AG09309 (cell line): ENCODE measurements around the gene ARHGAP26.

Experiments used
- DNase-seq: peaks from one replicate; pipeline ENCODE4 v3.0.0-alpha.2; 2010; ENCODE audit warnings: low read depth
- H3K4me3 ChIP-seq: 2 replicates; pipeline ENCODE4 v1.5.1; 2011; ENCODE audit warnings: mild to moderate bottlenecking, low read depth, low read length, moderate library complexity; ENCODE audit not compliant: control insufficient read depth
- TF ChIP-seq, protein P1 (sequence below): IDR thresholded peaks from 2 replicates; pipeline ENCODE4 v1.5.1; 2011; ENCODE audit warnings: mild to moderate bottlenecking, low read depth, low read length, inconsistent platforms; ENCODE audit not compliant: insufficient read depth, control insufficient read depth; ENCODE audit errors: missing control alignments

Gene ARHGAP26

GRCh38 chr5:142771666-142772065 is 1.5 kb downstream of the ARHGAP26 start:
- DNase-seq, result no peak
- peak overlapping the region; percentile 99 for H3K4me3 ChIP-seq
- TF ChIP-seq, protein P1, sequence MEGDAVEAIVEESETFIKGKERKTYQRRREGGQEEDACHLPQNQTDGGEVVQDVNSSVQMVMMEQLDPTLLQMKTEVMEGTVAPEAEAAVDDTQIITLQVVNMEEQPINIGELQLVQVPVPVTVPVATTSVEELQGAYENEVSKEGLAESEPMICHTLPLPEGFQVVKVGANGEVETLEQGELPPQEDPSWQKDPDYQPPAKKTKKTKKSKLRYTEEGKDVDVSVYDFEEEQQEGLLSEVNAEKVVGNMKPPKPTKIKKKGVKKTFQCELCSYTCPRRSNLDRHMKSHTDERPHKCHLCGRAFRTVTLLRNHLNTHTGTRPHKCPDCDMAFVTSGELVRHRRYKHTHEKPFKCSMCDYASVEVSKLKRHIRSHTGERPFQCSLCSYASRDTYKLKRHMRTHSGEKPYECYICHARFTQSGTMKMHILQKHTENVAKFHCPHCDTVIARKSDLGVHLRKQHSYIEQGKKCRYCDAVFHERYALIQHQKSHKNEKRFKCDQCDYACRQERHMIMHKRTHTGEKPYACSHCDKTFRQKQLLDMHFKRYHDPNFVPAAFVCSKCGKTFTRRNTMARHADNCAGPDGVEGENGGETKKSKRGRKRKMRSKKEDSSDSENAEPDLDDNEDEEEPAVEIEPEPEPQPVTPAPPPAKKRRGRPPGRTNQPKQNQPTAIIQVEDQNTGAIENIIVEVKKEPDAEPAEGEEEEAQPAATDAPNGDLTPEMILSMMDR, result no peak

DNA sequence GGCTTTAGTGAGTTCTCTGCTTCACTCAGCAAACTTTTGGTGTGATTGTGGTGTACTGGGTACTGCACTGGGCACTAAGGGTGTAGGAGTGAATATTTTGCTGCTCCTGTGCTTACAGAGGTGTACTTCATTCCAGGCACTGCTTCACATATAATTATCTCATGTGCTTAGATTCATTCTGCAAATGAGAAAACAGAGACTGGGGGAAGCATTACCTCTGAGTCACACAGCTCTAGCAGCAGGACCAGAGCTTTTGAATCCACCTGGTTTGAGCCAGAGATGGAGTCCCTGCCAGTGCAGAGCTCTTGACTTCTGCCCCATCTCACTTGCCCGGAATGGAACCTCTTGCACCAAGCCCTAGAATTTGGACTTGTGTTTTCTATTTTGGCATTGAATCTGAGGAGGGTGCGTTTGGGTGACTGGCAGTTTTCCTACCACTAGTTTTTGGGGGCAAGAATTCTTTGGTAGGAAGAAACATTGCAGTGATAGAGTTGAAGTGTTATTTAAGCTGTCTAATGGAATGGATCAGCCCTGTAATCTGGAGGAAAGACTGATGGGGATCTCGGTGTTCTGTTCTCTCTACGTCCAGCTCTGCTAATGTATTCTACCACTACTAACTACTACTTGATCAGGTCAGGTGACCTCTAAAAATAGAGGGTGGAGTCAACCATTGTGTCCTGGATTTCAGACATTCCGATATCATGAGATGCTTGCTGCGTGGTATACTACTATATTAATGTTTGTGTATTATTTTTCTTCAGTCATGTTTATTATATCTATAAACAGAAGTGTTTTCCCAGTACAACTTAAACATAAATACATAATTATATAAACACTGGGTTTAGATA is 2.5 kb downstream of the ARHGAP26 start:
- DNase-seq, result no peak
- TF ChIP-seq, protein P1, result no peak
- no peak overlapping the region for H3K4me3 ChIP-seq

GRCh38 chr5:142777099-142777498 is 6.9 kb downstream of the ARHGAP26 start:
- no peak for DNase-seq
- no peak overlapping the region for H3K4me3 ChIP-seq
- TF ChIP-seq, protein P1, result no peak

GRCh38 chr5:142777850-142778249 is 7.7 kb downstream of the ARHGAP26 start:
- DNase-seq, result no peak
- no peak overlapping the region for H3K4me3 ChIP-seq
- TF ChIP-seq, protein P1, result no peak

- H3K4me3 ChIP-seq, result no peak overlapping the region
- DNase-seq, result no peak
- TF ChIP-seq, protein P1, result no peak
Observed at GRCh38 chr5:142779163-142779840, 9.1 kb downstream of the ARHGAP26 start.

GRCh38 chr5:142780871-142781270 is 10.7 kb downstream of the ARHGAP26 start:
- no peak overlapping the region for H3K4me3 ChIP-seq
- TF ChIP-seq, protein P1, result no peak
- no peak for DNase-seq
